WTC11 (cell line): Measurements from ENCODE around the gene LIN28B. TPM values are rescaled to one million over a fixed set of nuclear protein-coding genes. Genes with fewer than 3 reads are reported as not detected.

ENCODE experiments used
- ATAC-seq: fragments of 200-7000 bp; cut with Tn5 transposase; 2 replicates; pipeline ENCODE4 v1.10.0; 2021; ENCODE audit warnings: mild to moderate bottlenecking, moderate library complexity
- CTCF ChIA-PET: fragments of 300-600 bp; sonication (Branson Sonifier 250); formaldehyde crosslinking; loops from one replicate; lab custom pipeline; 2021; ENCODE audit warnings: antibody characterized with exemption; lab: Charles Lee
- POLR2A ChIA-PET: fragments of 350-600 bp; sonication (Branson Sonifier 250); formaldehyde crosslinking; loops from one replicate; lab custom pipeline; 2021; ENCODE audit warnings: antibody characterized with exemption; lab: Charles Lee
- DNase-seq: peaks from one replicate; pipeline ENCODE4 v3.0.0; 2021; ENCODE audit warnings: low spot score
- H3K27ac Mint-ChIP-seq: 2 replicates; pipeline ENCODE4 v1.8.0; 2021; ENCODE audit warnings: mixed read lengths
- H3K27me3 Mint-ChIP-seq: 2 replicates; pipeline ENCODE4 v1.8.0; 2021; ENCODE audit warnings: low read depth, mild to moderate bottlenecking, moderate library complexity, mixed read lengths
- H3K36me3 Mint-ChIP-seq: 2 replicates; pipeline ENCODE4 v1.8.0; 2021; ENCODE audit warnings: mixed read lengths
- H3K4me1 Mint-ChIP-seq: 2 replicates; pipeline ENCODE4 v1.8.0; 2022; ENCODE audit warnings: mixed read lengths
- H3K4me3 Mint-ChIP-seq: 2 replicates; pipeline ENCODE4 v1.8.0; 2021; ENCODE audit warnings: mild to moderate bottlenecking, moderate library complexity, mixed read lengths
- H3K9me3 Mint-ChIP-seq: 2 replicates; pipeline ENCODE4 v1.8.0; 2021; ENCODE audit warnings: mixed read lengths
- ATF6 ChIP-seq: sonication (generic); formaldehyde crosslinking; IDR thresholded peaks from 2 replicates; pipeline ENCODE4 v1.8.1; 2023; ENCODE audit warnings: mild to moderate bottlenecking, missing genetic modification reagents
- CBFB ChIP-seq: sonication (generic); formaldehyde crosslinking; IDR thresholded peaks from 2 replicates; pipeline ENCODE4 v1.8.1; 2022; ENCODE audit warnings: mild to moderate bottlenecking, low read depth, missing genetic modification reagents
- CDX4 ChIP-seq: fragments of 250-450 bp; sonication (Bioruptor Pico); IDR thresholded peaks from 2 replicates; pipeline ENCODE4 v1.9.0; 2021; ENCODE audit warnings: moderate library complexity, mild to moderate bottlenecking, inconsistent platforms, borderline replicate concordance
- CREM ChIP-seq: sonication (generic); formaldehyde crosslinking; IDR thresholded peaks from 2 replicates; pipeline ENCODE4 v1.8.1; 2022; ENCODE audit warnings: mild to moderate bottlenecking, missing genetic modification reagents, moderate library complexity
- E2F1 ChIP-seq: sonication (generic); formaldehyde crosslinking; IDR thresholded peaks from 2 replicates; pipeline ENCODE4 v1.8.0; 2022; ENCODE audit warnings: mild to moderate bottlenecking, missing genetic modification reagents
- EMX1 ChIP-seq: fragments of 250-450 bp; sonication (Bioruptor Pico); IDR thresholded peaks from 2 replicates; pipeline ENCODE4 v1.8.0; 2021; ENCODE audit warnings: mild to moderate bottlenecking
- ESRRA ChIP-seq: sonication (generic); formaldehyde crosslinking; IDR thresholded peaks from 2 replicates; pipeline ENCODE4 v1.8.1; 2022; ENCODE audit warnings: mild to moderate bottlenecking, missing genetic modification reagents, borderline replicate concordance
- ETV6 ChIP-seq: sonication (generic); formaldehyde crosslinking; IDR thresholded peaks from 2 replicates; pipeline ENCODE4 v1.8.1; 2022; ENCODE audit warnings: mild to moderate bottlenecking, missing genetic modification reagents
- FOXP1 ChIP-seq: sonication (generic); formaldehyde crosslinking; IDR thresholded peaks from 2 replicates; pipeline ENCODE4 v1.8.0; 2022; ENCODE audit warnings: missing genetic modification reagents, mild to moderate bottlenecking, moderate library complexity, borderline replicate concordance
- HMGXB4 ChIP-seq: sonication (generic); formaldehyde crosslinking; IDR thresholded peaks from 2 replicates; pipeline ENCODE4 v1.8.1; 2023; ENCODE audit warnings: mild to moderate bottlenecking, moderate library complexity, missing genetic modification reagents
- IRF2 ChIP-seq: sonication (generic); formaldehyde crosslinking; IDR thresholded peaks from 2 replicates; pipeline ENCODE4 v1.8.0; 2022; ENCODE audit warnings: low read depth, missing genetic modification reagents, borderline replicate concordance
- MLX ChIP-seq: sonication (generic); formaldehyde crosslinking; IDR thresholded peaks from 2 replicates; pipeline ENCODE4 v1.8.1; 2023; ENCODE audit warnings: mild to moderate bottlenecking, missing genetic modification reagents, moderate library complexity
- RELA ChIP-seq: sonication (generic); formaldehyde crosslinking; IDR thresholded peaks from 2 replicates; pipeline ENCODE4 v1.8.1; 2022; ENCODE audit warnings: missing genetic modification reagents, mild to moderate bottlenecking, borderline replicate concordance
- SMAD3 ChIP-seq: sonication (generic); formaldehyde crosslinking; IDR thresholded peaks from 2 replicates; pipeline ENCODE4 v1.8.0; 2022; ENCODE audit warnings: missing genetic modification reagents, mild to moderate bottlenecking, borderline replicate concordance
- STAT6 ChIP-seq: sonication (generic); formaldehyde crosslinking; conservative IDR thresholded peaks from 2 replicates; pipeline ENCODE4 v1.8.1; 2023; ENCODE audit warnings: mild to moderate bottlenecking, low read depth, missing genetic modification reagents, moderate library complexity
- TCF7 ChIP-seq: sonication (generic); formaldehyde crosslinking; IDR thresholded peaks from 2 replicates; pipeline ENCODE4 v1.8.0; 2022; ENCODE audit warnings: mild to moderate bottlenecking, low read depth, missing genetic modification reagents, moderate library complexity
- ZBTB21 ChIP-seq: sonication (generic); formaldehyde crosslinking; IDR thresholded peaks from 2 replicates; pipeline ENCODE4 v1.8.1; 2023; ENCODE audit warnings: mild to moderate bottlenecking, missing genetic modification reagents, borderline replicate concordance
- ZBTB43 ChIP-seq: sonication (generic); formaldehyde crosslinking; IDR thresholded peaks from 2 replicates; pipeline ENCODE4 v1.8.1; 2023; ENCODE audit warnings: mild to moderate bottlenecking, missing genetic modification reagents
- ZMAT4 ChIP-seq: fragments of 250-450 bp; sonication (Bioruptor Pico); IDR thresholded peaks from 2 replicates; pipeline ENCODE4 v1.9.0; 2021; ENCODE audit warnings: mild to moderate bottlenecking
- ZSCAN18 ChIP-seq: fragments of 250-450 bp; sonication (Bioruptor Pico); IDR thresholded peaks from 2 replicates; pipeline ENCODE4 v2.1.2; 2022; ENCODE audit warnings: mild to moderate bottlenecking, moderate library complexity
- total RNA-seq: library from RNA; stranded (reverse); gene quantifications from 3 replicates; pipeline ENCODE4 v1.2.3, GENCODE V29; 2021

Gene LIN28B
- total RNA-seq, 1 experiment from 2014 or later = 73.4 TPM

GRCh38 chr6:105034470-105034869 is 77.6 kb downstream of the LIN28B start:
- Mint-ChIP-seq H3K4me3 (no peak overlapping the region), H3K27ac (peak overlapping the region; percentile 71), H3K36me3 (peaks cover 5% of the 10 kb centered on the region), H3K4me1 (peaks cover 38% of the 10 kb centered on the region), H3K9me3 (no peaks in the 10 kb centered on the region; the same call in 1 of the 2 replicates), H3K27me3 (no peaks in the 10 kb centered on the region)
- no peak for DNase-seq
- CTCF ChIA-PET = no interaction called here
- ATAC-seq = no peak
- TF ChIP-seq CBFB (CRISPR knock-in tag) = no peak
- POLR2A ChIA-PET = interaction anchor here (1.0 kb wide), 1 partner anchor 49 kb away, joined by 4 read pairs; no protein-coding TSS in a partner anchor

GRCh38 chr6:105035299-105035698 is 78.4 kb downstream of the LIN28B start:
- CTCF ChIA-PET = no interaction called here
- TF ChIP-seq CREM (no peak), CDX4 (no peak), MLX (no peak), FOXP1 (CRISPR knock-in tag) (no peak), ZSCAN18 (CRISPR knock-in tag) (no peak), RELA (CRISPR knock-in tag) (no peak), IRF2 (CRISPR knock-in tag) (no peak), STAT6 (CRISPR knock-in tag) (no peak), SMAD3 (CRISPR knock-in tag) (no peak), TCF7 (CRISPR knock-in tag) (no peak), ZBTB21 (CRISPR knock-in tag) (no peak), EMX1 (CRISPR knock-in tag) (no peak), ATF6 (CRISPR knock-in tag) (no peak), ZMAT4 (CRISPR knock-in tag) (no peak), E2F1 (CRISPR knock-in tag) (no peak), ESRRA (no peak), ETV6 (no peak), ZBTB43 (no peak), HMGXB4 (CRISPR knock-in tag) (no peak)
- POLR2A ChIA-PET = no interaction called here

More at GRCh38 chr6:105035299-105035698, 78.4 kb downstream of the LIN28B start:
- Mint-ChIP-seq H3K27me3 (no peaks in the 10 kb centered on the region), H3K27ac (peak overlapping the region; percentile 90), H3K4me1 (peaks cover 38% of the 10 kb centered on the region), H3K4me3 (no peak overlapping the region), H3K9me3 (no peaks in the 10 kb centered on the region; the same call in 1 of the 2 replicates), H3K36me3 (peaks cover 5% of the 10 kb centered on the region)
- no peak for ATAC-seq
- no peak for DNase-seq
